Stimulated activated CD4-positive, alpha-beta T cell treated with anti-CD3 and anti-CD28 coated beads, Interleukin-2, amount 100 ng/mL, for 48 hours (primary cell): ENCODE measurements around the gene SPNS3.

ENCODE experiments used
- DNase-seq, 2 donors: peaks; one replicate each; pipeline ENCODE4 v3.0.0-alpha.2; 2020

The SPNS3 gene

GRCh38 chr17:4492721-4493561 lies 59.2 kb downstream of the SPNS3 start:
- DNase-seq: no peak

- DNase-seq: no peak
Observed at GRCh38 chr17:4497101-4497824, 63.5 kb downstream of the SPNS3 start.

DNA sequence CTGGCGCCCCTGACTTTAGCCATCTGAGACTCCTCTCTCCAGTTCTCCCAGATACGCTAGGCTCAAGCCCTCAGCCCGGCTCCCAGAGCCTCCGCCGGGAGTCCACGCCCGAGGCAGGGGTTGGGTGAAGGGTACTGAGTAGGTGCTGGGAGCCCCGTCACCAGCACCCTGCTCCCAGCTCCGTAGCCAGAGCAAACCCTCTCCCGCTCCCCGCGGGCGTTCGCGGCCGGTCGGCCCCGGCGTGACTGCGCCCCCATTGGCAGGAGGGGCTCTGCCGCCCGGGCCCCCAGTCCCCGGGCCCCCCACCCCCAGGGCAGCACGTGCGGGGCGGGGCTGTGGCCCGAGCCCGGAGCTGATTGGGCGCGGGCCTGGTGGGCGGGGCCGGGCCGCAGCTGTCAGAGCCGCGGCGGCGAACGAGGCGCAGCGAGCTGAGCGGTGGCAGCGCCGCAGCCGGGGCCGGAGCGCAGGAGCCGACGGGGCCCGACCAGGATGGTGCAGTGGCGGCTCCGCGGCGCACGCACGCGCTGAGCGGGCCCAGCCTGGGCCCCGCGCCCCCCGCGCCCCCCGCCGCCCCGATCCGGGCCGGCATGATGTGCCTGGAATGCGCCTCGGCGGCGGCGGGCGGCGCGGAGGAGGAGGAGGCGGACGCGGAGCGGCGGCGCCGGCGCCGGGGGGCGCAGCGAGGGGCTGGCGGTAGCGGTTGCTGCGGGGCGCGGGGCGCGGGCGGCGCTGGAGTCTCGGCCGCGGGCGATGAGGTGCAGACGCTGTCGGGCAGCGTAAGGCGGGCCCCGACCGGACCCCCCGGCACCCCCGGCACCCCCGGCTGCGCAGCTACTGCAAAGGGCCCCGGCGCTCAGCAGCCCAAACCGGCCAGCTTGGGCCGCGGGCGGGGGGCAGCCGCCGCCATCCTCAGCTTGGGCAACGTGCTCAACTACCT lies 65.0 kb downstream of the SPNS3 start, which contains the start of gene SPNS2:
Gene SPNS2 (plus strand): TSS at position 421 of the 937 bp plus-strand sequence. CDS start 167 bp downstream, at position 588.
- DNase-seq: peak; percentile 42 to 55

- no peak for DNase-seq
Observed at GRCh38 chr17:4499431-4500190, 65.9 kb downstream of the SPNS3 start.

- no peak for DNase-seq
Observed at GRCh38 chr17:4500191-4500571, 66.4 kb downstream of the SPNS3 start.

DNA sequence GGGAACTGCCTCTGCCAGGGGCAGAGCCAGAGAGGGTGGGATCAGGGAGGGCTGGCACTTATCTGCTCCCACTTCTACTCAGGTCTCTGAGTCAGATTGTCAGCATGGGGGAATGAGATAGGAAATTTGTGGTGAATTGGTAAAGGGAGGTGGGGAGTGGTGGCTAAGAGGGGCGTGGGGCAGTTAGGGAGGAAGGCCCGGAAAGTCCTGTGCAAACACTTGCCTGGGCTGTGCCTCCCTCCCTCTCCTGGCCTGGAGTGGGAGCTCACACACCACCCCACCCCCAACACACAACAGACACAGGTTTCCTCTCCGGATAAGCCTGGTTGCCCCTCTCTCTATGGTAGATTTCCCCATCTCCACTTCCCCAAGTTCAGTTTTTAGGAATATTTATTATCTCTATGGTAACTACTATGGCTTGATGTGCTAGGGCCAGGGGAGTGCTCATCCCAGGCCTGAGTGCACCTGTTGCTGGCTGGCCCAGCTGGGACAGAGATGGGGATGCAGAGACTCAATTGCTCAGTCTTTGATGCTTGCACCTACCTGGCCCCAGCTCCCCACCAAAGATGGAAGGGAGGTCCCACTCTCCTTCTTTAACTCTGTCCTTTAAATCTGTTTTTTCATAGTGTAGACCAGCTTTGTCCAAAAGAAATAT lies 67.7 kb downstream of the SPNS3 start:
- no peak for DNase-seq

GRCh38 chr17:4502466-4503154 lies 68.9 kb downstream of the SPNS3 start:
- DNase-seq: no peak

DNA sequence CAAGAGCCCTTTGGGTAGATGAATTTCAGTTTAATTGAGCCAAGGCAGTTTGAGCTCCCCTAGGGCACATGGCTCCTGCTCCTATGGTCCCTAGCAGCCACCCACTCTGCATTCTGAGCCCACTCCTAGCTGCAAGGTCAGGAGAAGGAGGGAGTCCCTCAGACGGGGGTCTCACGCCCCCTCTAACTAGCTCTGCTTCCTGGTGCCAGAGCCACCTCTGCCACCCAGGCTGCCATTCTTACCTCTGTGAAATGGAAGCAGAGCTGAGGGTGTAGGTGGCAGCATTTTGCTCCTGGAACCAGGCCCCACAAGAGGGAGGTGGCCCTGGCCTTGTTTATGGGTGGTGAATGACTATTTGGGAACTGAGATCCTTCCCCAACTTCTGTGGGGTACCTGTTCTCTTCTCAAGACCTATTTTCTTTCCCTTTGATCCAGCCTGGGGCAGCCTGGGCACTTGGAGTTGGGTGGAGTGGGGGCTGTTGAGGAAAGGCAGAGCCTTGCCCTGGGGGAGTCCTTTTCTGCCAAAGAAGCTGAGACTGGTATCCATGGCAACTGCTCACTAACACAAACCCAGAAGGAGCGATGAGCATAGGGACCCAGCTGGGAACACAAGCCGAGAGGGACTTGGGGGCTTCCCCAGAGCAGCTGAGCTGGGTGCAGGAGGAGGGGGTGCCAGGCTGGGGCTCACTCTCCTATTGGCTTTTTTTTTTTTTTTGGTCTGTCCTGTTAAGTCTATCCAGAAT lies 69.7 kb downstream of the SPNS3 start:
- DNase-seq: no peak

GRCh38 chr17:4504188-4504587 lies 70.4 kb downstream of the SPNS3 start:
- DNase-seq: no peak

- no peak for DNase-seq
Observed at GRCh38 chr17:4505187-4505586, 71.4 kb downstream of the SPNS3 start.

DNA sequence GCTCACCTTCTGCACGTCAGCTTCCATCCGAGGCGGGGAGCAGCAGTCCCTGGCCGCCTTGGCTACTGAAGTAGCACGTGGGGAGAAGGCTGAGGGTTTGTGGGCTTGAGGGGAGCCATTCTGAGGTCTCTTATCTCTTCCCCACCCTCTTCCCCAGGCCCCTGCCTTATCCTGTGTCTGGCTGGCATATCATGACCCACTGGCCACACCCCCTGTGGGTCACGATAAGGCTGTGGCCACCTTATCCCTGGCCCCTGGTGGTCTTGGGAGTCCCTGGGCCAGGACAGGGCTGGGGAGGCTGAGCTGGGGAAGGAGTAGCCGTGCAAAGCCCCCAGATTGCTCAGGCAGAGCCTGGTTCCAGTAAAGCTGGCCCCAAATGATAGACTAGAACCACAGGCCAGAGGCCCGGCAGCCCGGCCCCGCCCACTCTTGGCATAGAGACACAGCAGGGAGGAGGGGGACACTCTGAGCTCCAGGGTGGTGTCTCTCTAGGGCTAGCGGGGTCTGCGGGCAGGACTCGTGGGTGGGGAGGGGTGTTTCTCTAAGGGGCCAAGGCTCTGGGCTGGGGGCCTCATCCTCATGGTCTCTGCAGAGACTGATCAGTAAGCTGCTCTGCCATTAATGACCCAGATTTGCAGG lies 72.6 kb downstream of the SPNS3 start:
- no peak for DNase-seq

DNA sequence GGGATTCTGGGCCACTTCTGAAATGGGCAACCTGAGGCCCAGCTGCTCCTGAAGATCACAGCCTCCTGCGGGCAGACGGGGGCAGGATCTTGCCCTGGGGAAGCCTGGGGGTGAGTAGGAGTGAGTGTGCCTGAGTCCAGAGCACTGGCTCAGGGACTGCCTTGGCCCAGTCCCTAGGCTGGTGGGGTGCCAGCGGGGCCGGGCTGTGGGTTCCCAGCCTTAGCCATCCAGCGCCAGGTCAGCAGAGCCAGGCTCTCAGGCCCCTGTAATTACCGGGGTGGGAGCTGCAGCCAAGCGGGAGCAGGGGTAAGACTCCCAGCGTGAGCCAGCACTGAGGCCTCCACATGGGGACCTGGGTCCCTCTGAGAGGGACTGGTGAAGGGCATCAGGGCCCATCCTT lies 73.2 kb downstream of the SPNS3 start:
- DNase-seq: no peak

GRCh38 chr17:4507361-4508111 lies 73.8 kb downstream of the SPNS3 start:
- no peak for DNase-seq

- DNase-seq: no peak
Observed at GRCh38 chr17:4508207-4508606, 74.5 kb downstream of the SPNS3 start.

- DNase-seq: no peak
Observed at GRCh38 chr17:4509401-4509800, 75.7 kb downstream of the SPNS3 start.

DNA sequence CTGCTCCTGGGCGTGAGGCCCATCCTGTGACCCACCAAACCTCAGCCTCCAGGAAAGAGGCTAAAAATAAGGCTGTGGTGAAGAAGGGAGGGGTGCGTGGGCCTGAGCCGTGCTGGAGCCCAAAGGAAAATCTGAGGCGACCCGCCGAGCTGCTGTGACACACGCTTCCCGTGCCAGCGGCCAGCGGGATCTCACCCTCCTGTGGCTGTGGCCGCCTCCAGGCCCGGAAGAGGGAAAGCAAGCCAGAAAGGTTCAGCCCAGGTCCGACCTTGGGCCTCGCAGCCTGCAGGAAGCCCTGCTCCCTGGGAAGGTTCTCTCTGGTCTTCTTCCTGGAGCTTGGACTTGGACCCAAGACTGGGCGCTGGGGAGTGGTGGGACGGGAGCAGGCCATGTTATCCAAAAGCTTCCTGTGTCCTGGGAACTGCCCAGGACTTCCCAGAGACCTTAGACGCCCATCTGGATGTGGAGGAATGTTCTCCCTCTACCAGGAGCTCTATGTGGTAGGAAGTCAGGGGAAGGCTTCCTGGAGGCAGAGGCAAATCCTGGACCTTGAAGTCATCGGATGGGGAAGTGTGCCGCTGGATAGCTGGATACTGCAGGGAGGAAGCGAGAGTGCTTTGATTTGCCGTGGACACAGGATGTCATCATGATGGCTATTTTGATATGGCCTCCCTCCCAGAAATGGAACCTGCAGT lies 76.3 kb downstream of the SPNS3 start:
- no peak for DNase-seq

DNA sequence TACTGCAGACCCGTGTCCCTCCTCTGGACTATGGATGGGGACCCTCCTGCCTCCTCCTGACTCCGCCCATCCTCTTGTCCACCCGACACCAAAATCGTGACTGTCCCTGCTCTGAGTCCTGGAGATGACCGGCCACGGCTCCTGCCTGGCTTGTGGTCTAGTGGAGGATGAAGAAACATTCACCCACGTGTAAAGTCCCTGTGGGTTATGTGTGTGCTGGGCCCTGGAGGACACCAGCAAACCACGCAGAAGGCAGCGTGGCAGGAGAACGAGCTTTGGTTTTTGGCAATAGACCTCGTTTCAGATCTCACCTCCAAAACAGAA lies 76.8 kb downstream of the SPNS3 start:
- DNase-seq: no peak

GRCh38 chr17:4511199-4511932 lies 77.6 kb downstream of the SPNS3 start:
- DNase-seq: no peak
